HEK293 (cell line): ENCODE measurements around the gene UBE2G1.

Experiments
- CTCF ChIP-seq: fragments of 450-650 bp; formaldehyde crosslinking; IDR thresholded peaks from 2 replicates; pipeline ENCODE4 v1.5.1; 2016; ENCODE audit warnings: missing biosample characterization, missing genetic modification characterization
- PRDM1 ChIP-seq: fragments of 450-650 bp; formaldehyde crosslinking; IDR thresholded peaks from 2 replicates; pipeline ENCODE4; 2016; ENCODE audit warnings: missing biosample characterization, missing genetic modification characterization

GRCh38 chr17:4365628-4366326, 698 bp downstream of the UBE2G1 start:
- TF ChIP-seq CTCF (tag by site-specific recombination) (no peak), PRDM1 (no peak)
